C4-2B (cell line): Measurements from ENCODE around the gene PLIN4.

Experiments used
- H3K27ac ChIP-seq: fragments of 450-650 bp; 2 replicates; pipeline ENCODE4 v1.5.1; 2017
- ZFX ChIP-seq: fragments of 450-650 bp; IDR thresholded peaks from 2 replicates; pipeline ENCODE4 v1.6.1; 2017
- TF ChIP-seq, protein P1 (sequence below): fragments of 450-650 bp; conservative IDR thresholded peaks from 2 replicates; pipeline ENCODE4 v1.5.1; 2017; ENCODE audit warnings: mild to moderate bottlenecking

PLIN4 gene

DNA sequence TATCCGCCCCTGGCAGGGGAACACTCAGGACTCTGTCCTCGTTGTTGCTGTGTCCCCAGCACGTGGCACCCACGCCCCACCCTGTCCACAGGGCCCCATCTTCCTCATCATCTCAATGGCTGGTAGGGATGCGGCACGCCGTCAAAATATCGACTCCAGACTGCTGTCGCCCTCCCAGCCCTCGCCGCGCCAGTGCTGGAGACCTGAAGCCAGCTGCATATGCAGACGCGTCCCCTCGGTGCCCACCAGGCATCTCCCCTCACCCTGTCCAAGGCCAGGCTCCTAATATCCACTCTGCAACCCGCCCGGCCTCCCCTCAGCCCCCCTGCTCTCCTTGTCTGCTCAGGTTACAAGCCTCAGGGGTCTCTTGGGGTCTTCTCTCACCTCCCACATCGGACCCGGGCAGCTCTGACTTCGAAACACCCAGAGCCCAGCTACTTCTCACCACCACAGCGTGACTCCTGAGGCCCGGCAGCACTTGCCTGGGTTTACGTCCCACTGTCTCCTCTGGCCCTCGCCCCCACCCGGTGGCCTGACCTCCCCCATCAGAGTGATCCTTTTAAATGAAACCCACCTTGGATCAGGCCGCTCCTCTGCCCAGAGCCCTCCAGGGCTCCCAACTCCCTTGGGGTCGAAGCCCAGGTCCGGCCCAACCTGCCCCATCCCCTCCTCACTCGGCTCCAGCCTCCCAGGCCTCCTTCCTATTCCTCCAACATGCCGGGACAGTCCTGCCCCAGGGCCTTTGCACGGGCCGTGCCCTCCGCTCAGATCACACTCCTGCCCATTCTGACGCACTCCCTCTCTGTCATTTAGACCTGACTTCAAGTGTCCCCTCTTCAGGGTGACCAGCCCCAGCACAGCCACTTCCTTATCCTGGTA, 12.5 kb downstream of the PLIN4 start:
- TF ChIP-seq ZFX, result no peak
- TF ChIP-seq, protein P1, sequence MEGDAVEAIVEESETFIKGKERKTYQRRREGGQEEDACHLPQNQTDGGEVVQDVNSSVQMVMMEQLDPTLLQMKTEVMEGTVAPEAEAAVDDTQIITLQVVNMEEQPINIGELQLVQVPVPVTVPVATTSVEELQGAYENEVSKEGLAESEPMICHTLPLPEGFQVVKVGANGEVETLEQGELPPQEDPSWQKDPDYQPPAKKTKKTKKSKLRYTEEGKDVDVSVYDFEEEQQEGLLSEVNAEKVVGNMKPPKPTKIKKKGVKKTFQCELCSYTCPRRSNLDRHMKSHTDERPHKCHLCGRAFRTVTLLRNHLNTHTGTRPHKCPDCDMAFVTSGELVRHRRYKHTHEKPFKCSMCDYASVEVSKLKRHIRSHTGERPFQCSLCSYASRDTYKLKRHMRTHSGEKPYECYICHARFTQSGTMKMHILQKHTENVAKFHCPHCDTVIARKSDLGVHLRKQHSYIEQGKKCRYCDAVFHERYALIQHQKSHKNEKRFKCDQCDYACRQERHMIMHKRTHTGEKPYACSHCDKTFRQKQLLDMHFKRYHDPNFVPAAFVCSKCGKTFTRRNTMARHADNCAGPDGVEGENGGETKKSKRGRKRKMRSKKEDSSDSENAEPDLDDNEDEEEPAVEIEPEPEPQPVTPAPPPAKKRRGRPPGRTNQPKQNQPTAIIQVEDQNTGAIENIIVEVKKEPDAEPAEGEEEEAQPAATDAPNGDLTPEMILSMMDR, result no peak
- no peak overlapping the region for H3K27ac ChIP-seq

GRCh38 chr19:4504891-4505569, 13.3 kb downstream of the PLIN4 start:
- no peak overlapping the region for H3K27ac ChIP-seq
- TF ChIP-seq, protein P1, result no peak
- TF ChIP-seq ZFX, result no peak

DNA sequence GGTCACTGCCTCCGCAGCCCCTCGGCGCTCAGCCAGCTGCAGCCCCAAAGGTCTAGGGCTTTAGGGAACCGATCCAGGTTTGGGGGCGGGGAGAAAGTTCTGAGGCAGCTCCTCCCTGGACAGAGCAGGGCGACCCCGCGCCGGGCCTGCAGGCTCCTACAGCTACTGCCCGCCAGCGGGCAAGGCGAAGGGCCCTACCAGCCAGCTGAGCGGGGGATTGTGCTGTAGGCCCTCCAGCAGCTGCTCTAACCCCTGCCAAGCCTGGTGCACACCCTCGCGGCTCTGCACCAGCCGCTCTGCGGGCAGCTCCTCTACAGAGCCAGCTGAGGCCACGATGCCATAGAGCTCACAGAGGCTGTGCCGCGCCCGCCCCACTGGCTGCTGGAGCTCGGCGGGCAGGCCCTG, 14.0 kb downstream of the PLIN4 start:
- TF ChIP-seq ZFX, result no peak
- TF ChIP-seq, protein P1, result no peak
- no peak overlapping the region for H3K27ac ChIP-seq

DNA sequence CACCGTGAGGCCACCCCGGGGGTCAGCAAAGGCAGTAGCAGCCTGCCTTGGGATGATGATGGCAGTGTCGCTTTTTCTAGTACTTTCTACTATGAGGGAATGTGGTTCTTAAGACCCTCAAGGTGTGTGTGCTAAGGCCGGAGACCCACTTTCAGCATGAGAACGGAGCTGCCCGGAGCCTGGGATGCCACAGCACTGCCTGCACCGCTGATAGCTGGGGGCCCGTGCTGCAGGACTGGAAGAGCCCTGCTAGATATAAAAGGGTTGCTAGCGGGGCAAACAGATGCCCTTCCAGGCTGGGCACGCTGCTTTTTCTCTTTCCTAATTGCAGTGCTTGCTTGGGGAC, 14.5 kb downstream of the PLIN4 start:
- H3K27ac ChIP-seq, result no peak overlapping the region
- no peak for TF ChIP-seq ZFX
- TF ChIP-seq, protein P1, result no peak

- TF ChIP-seq ZFX, result no peak
- TF ChIP-seq, protein P1, result no peak
- H3K27ac ChIP-seq, result no peak overlapping the region
Observed at GRCh38 chr19:4503132-4503824, 15.0 kb downstream of the PLIN4 start.

GRCh38 chr19:4502282-4503131, 15.8 kb downstream of the PLIN4 start:
- TF ChIP-seq, protein P1, result no peak
- TF ChIP-seq ZFX, result no peak
- H3K27ac ChIP-seq, result no peak overlapping the region
